ENCODE data around the gene DNMT3L.
"Not testable (repeated sequence)": the region's sequence is repeated elsewhere in the genome, so short reads cannot be mapped to it uniquely, and the experiment has no call there.

The DNMT3L gene

DNA sequence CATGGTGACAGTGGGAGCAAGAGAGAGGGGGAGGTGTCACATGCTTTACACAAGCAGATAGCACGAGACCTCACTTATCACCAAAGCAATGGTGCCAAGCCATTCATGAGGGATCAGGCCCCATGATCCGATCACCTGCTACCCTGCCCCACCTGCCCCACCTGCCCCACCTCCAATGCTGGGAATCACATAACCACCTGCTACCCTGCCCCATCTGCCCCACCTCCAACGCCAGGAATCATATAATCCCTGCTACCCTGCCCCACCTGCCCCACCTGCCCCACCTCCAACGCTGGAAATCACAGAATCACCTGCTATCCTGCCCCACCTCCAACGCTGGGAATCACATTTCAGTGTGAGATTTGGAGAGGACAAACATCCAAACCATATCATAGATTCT, 13.3 kb upstream of the DNMT3L start:
- no peak for DNase-seq

DNA sequence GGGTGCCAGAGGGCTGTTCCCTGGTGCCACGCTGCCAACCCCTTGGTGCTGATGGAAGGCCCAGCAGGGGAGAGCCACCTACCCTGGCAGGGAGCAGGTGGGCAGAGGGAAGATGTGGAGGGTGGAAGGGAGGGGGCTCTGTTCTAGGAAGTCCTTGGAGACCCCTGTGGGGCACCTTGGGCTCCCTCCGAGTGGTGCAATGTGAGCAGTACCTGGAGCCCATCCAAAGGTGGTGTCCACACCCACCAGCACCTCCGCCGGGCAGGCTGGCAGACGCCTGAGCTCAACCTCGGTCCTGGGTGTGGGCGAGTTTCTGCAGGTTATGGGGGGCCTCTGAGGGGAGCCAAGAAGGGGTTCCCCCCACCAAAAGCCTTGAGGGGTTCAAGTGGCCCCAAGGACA, 11.3 kb upstream of the DNMT3L start:
- no peak for DNase-seq

DNA sequence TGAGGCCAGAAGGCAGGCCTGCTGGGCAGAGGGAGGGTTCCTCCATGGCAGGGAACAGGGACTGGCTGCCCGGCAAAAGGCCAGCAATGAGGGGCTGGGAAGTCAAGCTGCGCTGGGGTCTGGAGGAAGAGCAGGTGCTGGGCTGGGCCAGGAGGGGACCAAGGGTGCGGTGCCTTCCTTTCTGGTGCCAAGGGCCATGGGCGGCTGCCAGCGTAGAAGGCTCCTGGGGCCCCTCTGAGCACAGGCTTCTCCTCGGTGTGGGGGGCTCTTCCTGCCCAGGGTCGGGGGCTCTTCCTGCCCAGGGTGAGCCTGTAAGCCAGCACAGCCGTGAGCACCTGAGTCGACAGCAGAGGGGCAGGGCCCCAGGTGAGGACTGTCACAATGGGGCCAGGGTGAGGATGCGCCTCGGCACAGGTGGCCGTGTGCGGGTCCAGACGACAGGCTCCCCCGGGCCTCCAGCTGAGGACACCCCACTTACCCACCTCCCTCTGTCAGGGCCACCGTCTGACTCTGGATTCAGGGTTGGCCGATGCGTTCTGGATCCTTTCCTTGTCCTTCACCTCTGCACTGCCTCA, 10.7 kb upstream of the DNMT3L start:
- no peak for DNase-seq

DNA sequence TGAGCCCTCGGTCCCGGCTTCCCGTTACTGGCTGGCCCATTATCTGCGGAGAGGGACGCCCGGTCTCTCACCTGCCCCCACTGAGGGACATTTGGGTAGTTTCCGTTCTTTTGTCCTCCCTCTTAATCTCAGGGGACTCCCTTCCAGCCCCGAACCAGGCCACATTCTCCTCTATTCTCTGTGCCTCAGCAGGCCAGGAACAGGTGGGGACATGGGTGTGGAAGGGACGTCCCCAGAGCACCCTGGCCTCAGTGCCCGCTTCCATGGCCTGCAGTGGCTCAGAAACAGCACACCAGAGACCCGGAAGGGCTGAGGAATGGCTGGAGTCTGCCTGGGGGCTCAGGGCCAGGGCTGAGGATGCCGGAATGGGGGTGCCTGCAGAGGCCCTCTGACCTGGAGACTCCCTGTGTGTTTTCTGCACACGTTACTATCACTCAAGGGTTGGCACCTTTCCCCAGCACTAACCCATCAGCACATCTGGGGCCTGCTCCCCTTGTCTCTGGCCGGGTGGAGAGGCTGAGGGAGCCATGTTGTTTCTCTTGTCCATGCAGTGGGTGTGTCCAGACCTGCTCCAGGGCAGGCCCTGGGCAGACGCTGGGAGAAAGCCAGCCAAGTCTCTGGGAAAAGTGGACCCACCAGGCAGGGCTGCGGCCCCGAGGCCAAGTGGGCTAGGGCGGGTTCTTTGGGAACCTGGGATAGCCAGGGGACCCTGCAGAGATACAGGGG, 10.0 kb upstream of the DNMT3L start:
- no peak for DNase-seq

DNA sequence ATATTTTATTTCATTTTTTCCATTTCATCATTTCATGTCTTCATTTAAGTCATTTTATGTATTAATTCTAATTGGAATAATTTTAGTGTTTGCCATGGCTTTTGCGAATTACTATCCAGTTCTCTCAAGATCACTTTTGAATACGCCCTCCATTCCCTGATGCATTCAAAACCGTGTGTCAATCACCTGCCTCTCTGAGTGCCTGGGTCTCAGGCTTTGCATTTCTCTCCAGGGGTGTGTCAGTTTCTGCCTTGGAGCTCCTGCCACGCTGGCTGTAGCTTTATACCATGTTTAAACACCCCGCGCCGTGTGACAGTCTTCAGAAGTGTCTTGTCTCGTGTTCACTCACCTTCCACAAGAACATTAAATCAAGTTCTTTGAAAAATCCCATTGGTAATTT, 7.4 kb upstream of the DNMT3L start:
- DNase-seq = no peak

DNA sequence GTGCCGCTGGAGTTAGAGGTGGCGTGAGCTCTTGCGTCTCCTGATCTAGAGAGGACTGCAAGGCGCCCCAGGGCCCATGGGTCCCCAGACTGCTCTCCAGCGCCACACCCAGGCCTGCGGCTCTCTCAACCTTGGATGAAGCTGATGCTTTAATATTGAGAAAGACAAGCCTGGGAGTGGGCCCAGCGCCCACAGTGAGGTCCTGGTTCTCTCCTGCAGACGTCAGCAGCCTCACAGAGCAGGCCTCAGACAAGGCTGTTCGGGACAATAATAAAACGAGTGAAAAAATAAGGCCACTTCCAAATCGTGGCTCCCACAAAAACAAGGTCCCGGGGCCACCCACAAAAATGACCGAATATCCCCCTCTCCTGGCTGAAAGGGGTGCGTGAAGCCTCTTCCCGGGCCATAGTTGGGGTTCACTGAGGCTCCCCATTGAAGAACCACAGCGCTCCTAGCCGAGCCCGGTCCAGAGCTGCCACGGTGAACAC, 6.0 kb upstream of the DNMT3L start:
- no peak for DNase-seq

DNA sequence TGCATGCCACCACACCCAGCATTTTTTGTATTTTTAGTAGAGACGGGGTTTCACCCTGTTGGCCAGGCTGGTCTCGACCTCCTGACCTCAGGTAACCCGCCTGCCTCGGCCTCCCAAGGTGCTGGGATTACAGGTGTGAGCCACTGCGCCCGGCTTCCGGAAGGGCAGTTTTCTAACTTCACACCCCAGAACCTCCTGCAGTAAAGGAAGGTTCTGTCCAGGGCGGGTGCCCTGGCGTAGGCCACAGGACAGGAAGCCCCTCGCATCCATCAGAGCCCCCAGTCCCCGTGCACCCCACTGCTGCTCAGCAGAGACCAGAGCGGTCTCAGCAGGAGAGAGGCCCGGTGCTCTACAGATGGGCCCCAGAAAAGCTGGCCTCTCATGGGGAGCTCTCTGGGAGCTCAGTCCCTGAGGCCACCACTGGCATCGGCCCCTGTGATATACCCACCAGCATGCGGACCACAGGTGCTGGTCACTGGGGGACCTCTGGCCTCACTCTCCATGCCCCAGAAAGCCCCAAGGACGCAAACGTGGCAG, 4.1 kb upstream of the DNMT3L start:
- no peak for DNase-seq

DNA sequence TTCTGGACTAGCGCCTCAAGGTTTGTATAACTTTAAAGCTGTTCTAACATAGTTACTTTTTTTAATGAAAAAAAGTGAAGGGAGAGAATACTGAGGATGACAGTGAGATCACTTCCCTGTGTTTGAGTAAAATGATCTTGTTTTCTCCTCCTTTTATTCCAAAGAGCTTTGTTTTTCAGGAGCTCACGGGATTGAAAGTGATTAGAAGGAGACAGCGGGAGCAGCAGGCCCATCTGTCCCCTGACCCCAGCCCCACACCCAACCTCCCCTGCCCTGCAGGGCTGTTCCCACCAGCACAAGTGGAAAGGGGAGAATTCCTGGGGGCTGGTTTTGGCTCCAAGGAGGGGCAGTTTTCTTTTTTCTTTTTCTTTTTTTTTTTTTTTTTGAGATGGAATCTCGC, 2.1 kb upstream of the DNMT3L start:
- DNase-seq = no peak

DNA sequence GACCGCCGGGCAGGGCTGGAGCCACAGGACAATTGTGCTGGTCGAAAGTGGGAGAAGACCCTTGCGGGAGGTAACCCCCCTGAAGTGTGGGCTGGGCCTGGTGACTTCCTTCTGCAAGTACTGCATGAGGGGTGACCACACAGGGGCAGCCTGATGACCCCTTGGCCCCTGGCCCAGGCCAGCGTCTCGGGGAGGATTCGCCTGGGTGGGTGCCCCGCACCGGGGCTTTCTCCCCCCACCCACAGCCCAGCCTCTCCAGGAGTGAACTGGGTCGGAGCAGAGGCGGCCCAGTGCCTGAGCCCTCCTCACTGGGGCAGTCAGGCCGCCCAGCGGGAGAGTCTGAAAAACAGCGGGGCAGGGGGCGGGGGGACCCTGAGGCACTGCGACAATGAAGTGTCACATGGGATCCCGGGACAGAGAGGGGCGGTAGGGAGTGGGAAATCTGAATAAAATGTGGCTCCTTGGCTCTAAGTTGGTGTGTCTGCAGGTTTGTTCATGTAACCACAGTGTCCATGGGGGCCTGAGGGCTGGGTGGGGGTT, 1.6 kb upstream of the DNMT3L start:
- DNase-seq = no peak

DNA sequence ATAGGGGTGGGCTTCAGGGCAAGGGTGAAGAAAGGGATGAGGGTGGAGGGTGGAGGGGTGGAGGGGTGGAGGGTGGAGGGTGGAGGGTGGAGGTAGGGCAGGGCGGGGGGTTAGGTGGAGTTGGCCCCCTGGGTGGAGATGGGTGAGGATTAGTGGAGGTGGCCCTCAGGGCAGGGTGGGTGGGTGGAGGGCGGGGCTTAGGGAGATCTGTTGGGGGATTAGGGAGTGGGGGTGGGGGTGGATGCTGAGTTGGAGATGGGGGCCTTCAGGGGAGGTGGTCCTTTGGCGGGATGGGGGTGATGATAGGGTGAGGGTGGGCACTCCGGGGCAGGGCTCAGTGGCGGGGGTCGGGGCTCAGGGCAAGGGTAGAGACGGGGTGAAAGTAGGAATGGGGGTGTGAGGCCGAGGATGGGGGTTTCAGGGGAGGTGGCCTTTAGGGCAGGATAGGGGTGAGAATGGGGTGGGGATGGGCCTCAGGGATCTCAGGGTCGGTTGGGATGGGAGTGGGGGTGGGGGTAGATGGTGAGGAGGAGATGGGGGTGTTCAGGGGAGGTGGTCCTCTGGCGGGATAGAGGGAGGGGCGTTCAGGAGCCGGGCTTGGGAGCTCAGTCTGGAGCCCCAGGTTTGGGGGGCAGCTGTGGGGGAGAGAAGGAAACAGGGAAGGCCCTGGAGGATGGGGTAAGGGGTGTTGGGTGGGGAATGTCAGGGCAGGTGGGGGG, 800 bp upstream of the DNMT3L start:
- DNase-seq = no peak

DNA sequence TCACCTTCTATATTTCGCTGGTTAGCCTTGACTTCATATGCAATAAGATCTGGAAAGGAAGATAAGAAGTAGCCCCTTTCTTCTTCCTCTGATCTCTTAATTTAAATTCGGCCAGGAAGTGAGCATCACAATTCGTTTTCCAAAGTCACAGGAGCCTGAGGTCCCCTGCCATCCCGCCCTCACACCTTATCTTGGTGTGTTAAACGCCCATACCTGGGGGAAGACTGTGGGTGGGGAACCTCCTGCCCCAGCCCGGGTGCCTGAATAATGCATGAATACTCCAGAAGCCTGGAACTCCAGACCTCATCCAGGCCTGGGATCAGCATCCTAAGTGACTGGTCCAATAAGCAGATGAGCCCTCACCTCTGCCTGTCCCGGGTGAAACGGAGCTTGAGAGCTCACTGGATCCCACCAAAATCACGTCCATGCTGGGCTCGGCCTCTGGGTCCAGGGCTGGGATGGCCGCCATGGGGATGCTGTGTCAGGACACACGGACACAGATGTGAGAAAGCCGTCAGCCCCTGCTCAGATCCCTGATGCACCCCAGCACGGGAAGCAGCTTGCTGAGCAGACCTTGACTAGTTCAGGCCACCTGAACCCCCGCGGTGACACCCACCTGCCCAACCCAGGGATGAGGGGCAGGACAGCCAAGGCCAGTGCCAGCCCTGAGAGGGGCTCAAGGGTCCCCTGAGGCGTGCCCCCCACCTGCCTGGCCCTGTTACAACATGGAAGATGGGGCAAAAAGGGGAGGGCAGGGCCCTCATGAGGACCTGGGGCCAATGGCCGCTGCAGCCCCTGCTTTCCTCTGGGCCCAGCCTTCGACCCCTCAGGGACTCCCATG, 686 bp downstream of the DNMT3L start:
- no peak for DNase-seq

DNA sequence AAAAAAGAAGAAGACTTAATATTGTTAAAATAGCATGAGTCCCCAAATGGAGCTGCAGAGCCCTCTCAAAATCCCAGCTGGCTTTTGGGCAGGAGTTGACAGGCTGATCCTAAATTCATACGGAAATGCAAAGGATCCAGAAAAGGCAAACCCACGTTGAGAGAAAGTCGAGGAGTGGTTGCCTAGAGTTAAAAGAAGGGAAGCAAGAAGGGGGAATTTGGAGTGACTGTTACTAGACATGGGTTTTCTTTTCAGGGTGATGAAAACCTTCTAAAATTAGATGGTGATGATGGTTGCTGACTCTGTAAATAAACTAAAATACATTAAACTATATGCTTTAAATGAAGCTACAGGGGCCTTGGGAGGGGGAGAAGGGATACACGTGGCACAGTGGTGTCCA, 1.6 kb downstream of the DNMT3L start:
- DNase-seq = no peak

DNA sequence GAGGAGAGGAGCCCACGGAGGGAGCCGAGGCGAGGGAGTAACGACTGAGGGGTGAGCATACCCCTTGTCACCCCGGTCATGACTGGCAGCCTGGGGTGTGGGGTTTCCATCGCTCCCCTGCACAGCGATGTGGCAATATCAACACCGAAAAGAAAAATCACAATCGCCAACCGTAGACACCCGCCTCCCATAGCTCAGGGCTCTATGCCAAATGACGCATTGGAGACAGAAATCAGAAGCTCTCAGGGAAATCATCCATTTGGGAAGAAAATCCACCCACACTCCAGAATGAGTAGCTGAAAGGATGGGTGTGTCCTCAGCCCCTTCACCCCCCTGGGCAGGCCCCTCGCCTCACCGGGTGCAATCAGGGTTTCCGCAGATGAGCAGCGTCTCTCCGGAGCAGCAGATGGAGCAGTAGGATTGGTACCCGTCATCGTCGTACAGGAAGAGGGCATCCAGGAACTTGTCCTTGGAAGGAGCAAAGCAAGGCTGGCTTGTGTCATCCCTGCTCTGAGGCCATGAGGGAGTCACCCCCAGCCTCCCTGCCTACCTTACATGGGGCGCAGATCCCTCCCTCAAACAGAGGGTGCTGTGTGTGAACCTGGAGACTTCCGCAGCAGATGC, 2.5 kb downstream of the DNMT3L start:
- DNase-seq = no peak

DNA sequence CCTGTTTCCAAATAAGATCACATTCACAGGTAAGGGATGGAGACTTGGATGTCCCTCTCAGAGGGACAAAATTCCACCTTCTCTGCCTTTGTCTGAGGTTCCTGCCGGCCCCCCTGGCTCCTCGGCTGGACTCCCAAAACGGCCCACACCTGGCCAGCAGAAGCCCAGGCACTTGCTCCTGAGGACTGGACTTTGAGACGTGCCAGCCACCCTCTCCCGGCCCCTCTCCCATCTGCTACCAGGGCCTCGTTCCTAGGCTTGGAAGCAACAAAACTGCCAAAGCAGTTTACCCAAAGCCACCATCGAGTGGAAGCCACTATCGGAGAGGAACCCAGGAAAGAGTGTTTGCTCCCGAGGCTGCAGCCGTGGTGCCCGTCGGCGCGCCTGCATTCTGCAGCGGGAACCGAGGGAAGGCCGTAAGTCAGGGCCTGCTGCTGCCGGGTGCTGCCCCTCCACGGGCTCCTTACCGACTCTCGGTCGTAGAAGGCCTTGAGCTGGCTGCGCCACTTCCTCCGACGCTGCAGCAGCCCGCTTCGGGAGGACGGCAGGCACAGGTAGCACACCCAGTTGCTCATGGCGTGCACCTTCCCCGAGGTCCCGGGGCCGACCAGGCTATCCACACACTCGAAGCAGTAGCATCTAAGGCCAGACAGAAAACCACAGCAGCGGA, 3.5 kb downstream of the DNMT3L start:
- no peak for DNase-seq

DNA sequence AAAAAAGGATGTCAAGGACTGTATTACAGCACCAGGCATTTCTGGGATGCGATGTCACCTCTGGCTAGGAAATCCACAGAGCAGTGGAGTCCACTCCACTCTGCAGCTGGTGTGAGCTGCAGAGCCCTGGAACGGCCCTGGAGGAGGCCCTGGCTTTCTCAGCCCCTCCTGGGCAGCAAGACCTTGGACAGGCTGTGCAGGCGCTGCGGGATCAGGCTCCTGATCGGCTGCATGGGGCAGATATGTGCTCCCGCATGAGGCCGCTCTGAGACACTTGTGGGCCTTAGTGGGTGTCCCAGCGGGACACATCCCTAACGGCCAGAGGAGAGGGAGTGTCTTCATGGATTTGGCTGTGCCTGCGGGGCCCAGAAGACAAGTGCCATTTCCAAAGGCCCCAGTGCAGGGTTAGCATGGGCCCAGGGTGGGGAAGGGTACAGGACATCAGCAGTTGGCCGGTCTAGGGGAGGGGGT, 6.2 kb downstream of the DNMT3L start:
- DNase-seq = no peak

DNA sequence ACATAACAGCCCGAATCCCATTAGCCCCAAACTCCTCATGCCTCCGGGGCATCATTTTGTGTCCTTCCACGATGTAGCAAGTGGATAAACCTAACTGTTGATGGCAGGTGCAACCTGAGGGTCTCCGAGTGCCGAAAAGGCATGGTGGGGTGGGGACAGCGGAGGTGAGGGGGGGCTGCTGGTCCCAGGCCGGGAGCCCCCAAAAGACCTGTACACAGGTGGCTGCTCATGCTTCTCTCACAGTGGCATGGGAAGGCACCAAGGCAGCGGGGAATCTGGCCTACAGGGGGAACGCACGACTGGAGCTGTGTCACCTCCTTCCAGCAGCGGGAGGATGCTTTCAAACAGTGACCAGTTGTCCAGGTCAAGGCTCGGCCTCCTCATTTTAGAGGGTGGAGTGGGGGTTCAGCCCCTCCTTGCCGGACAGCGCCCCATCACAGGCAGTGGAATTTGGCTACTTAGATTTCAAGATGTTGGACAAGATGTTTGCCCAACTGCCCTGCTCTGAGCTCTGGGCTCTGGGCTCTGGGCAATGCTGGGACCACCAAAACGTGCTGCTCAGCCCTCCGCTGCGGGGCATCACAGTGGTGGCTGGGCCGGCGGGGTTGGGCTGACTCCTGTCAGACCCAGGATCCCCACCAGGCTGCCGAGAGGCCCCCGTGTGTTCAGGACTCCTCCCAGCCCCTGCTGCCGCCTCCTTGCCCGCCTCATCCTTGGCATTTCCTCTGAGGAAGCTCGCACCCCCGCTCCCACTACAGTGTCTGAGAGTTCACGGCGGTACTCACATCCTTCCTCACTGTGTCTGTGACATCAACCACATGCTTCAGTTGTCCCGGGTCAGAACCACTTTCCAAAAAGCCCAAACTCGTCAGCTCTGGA, 7.6 kb downstream of the DNMT3L start:
- DNase-seq = no peak

DNA sequence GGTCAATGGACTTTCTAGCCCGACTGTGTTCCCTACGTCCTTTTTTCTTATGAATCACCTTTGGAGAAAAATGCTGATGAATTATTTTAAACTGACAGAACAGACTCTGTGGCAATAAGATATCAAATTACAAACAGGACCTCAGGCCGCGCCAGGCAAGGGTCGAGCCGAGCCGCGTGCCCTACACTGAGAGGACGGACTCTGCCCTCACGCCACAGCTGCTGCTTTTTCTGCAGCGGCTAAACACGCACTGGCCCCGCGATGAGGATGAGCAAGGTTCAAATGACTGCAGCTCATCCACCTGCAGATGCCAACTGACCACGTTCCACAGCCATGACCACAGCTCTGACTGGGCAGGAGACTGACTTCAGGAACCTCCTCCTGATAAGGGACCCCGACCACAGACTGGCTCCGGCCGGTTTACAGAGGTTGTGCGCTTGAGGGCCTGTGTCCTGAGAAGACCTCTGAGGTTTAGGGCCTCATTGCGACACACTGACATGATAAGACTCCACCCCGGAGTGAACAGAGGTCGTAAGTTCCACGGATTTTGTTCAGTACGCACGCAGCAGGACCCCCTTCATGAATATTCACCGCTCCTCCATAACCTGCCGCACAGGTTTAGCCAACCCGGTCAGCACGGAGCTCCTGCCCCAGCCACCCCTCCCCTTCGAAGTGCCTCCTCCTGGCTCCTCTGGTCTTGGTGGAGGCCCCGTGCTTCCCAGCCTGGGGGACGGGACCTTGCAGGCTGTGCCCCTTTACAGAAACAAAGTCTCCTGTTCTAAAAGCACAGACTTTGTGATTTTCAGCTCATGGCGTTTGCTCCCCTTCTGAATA, 12.3 kb downstream of the DNMT3L start:
- not testable (repeated sequence) for DNase-seq

DNA sequence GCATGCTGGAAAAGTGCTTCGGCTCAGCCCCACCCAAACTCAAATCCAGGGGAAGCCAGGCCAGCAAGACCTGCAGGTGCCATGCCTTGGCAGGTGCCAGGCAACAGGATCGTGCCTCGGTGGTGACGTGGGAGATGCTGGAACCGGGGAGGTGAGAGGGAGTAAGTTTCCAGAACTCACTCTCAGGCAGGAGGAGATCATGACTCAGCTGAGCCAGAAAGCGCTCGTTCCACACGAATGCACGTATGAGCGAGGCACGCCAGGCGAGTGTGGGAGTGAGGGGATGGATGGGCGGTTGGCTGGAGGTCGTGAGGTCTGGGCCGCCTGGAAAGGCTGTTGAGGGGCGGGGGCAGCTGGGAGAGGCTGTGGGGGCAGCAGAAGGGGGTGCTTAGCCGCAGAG, 13.8 kb downstream of the DNMT3L start:
- DNase-seq = not testable (repeated sequence)

DNA sequence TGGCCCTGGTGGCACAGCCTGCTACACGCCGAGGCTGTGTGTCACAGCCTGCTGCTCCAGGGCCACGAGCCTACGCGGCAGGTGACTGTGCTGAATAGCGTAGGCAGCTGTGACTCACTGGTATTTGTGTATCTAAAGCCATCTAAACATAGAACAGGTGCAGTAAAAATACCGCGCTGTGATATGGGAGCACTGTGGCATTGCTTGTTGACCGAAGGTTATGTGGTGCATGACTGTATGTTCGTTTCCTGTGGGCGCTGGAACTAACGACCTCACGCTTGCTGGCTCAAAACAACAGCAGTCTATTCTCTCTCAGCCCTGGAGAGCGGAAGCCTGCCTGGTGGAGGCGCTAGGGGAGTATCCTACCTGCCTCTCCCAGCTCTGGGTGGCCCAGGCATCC, 17.7 kb downstream of the DNMT3L start:
- not testable (repeated sequence) for DNase-seq

All from DMS79 (cell line).